Measurements from ENCODE around the gene EEFSEC.
A peak's percentile ranks its signal among the peaks of the same experiment; 100 is the strongest.

EEFSEC gene

GRCh38 chr3:128424508-128425069, 271.3 kb downstream of the EEFSEC start:
- no peak overlapping the region for H3K9ac ChIP-seq (ENCODE audit: low read depth in 1 of 2, low read length in 2 of 2)
- no peaks in the 10 kb centered on the region for H3K9me3 ChIP-seq (ENCODE audit: control insufficient read depth in 1 of 2, low read length in 2 of 2)
- H3K27me3 ChIP-seq (ENCODE audit: control insufficient read depth in 1 of 2, insufficient read depth in 2 of 2, low read length in 2 of 2): peaks cover 0 to 8% of the 10 kb centered on the region in 2 donors
- H3K4me3 ChIP-seq (ENCODE audit: low read depth in 1 of 2, low read length in 2 of 2): no peak overlapping the region
- H3K4me1 ChIP-seq (ENCODE audit: control insufficient read depth in 1 of 2, insufficient read depth in 2 of 2, low read length in 2 of 2): peaks cover 0 to 3% of the 10 kb centered on the region in 2 donors
- H3K27ac ChIP-seq (ENCODE audit: low read depth, low read length): no peak overlapping the region
- no peaks in the 10 kb centered on the region for H3K36me3 ChIP-seq (ENCODE audit: control insufficient read depth in 1 of 2, insufficient read depth in 2 of 2, low read length in 2 of 2)

- Histone ChIP-seq H3K27ac (ENCODE audit: low read depth, low read length) (no peak overlapping the region), H3K36me3 (ENCODE audit: control insufficient read depth in 1 of 2, insufficient read depth in 2 of 2, low read length in 2 of 2) (no peaks in the 10 kb centered on the region), H3K27me3 (ENCODE audit: control insufficient read depth in 1 of 2, insufficient read depth in 2 of 2, low read length in 2 of 2) (peaks cover 0 to 12% of the 10 kb centered on the region in 2 donors), H3K4me1 (ENCODE audit: control insufficient read depth in 1 of 2, insufficient read depth in 2 of 2, low read length in 2 of 2) (peaks cover 0 to 3% of the 10 kb centered on the region in 2 donors), H3K9ac (ENCODE audit: low read depth in 1 of 2, low read length in 2 of 2) (no peak overlapping the region), H3K4me3 (ENCODE audit: low read depth in 1 of 2, low read length in 2 of 2) (no peak overlapping the region), H3K9me3 (ENCODE audit: control insufficient read depth in 1 of 2, low read length in 2 of 2) (no peaks in the 10 kb centered on the region)
Observed at GRCh38 chr3:128425142-128425845, 272.0 kb downstream of the EEFSEC start.

- H3K27me3 ChIP-seq (ENCODE audit: control insufficient read depth in 1 of 2, insufficient read depth in 2 of 2, low read length in 2 of 2): peaks cover 3 to 12% of the 10 kb centered on the region in 2 donors
- H3K4me1 ChIP-seq (ENCODE audit: control insufficient read depth in 1 of 2, insufficient read depth in 2 of 2, low read length in 2 of 2): peaks cover 0 to 3% of the 10 kb centered on the region in 2 donors
- peak overlapping the region in 1 of 2 donors; percentile 1 for H3K4me3 ChIP-seq (ENCODE audit: low read depth in 1 of 2, low read length in 2 of 2)
- H3K9ac ChIP-seq (ENCODE audit: low read depth in 1 of 2, low read length in 2 of 2): no peak overlapping the region
- H3K9me3 ChIP-seq (ENCODE audit: control insufficient read depth in 1 of 2, low read length in 2 of 2): no peaks in the 10 kb centered on the region
- H3K36me3 ChIP-seq (ENCODE audit: control insufficient read depth in 1 of 2, insufficient read depth in 2 of 2, low read length in 2 of 2): no peaks in the 10 kb centered on the region
- no peak overlapping the region for H3K27ac ChIP-seq (ENCODE audit: low read depth, low read length)
Observed at GRCh38 chr3:128425846-128426127, 272.5 kb downstream of the EEFSEC start.

GRCh38 chr3:128426128-128426921, 273.0 kb downstream of the EEFSEC start:
- Histone ChIP-seq H3K9me3 (ENCODE audit: control insufficient read depth in 1 of 2, low read length in 2 of 2) (no peaks in the 10 kb centered on the region), H3K27me3 (ENCODE audit: control insufficient read depth in 1 of 2, insufficient read depth in 2 of 2, low read length in 2 of 2) (peaks cover 4 to 12% of the 10 kb centered on the region in 2 donors), H3K4me3 (ENCODE audit: low read depth in 1 of 2, low read length in 2 of 2) (peak overlapping the region; percentile 1 to 40), H3K9ac (ENCODE audit: low read depth in 1 of 2, low read length in 2 of 2) (no peak overlapping the region), H3K4me1 (ENCODE audit: control insufficient read depth in 1 of 2, insufficient read depth in 2 of 2, low read length in 2 of 2) (peaks cover 0 to 3% of the 10 kb centered on the region in 2 donors), H3K36me3 (ENCODE audit: control insufficient read depth in 1 of 2, insufficient read depth in 2 of 2, low read length in 2 of 2) (no peaks in the 10 kb centered on the region), H3K27ac (ENCODE audit: low read depth, low read length) (no peak overlapping the region)

- Histone ChIP-seq H3K36me3 (ENCODE audit: control insufficient read depth in 1 of 2, insufficient read depth in 2 of 2, low read length in 2 of 2) (no peaks in the 10 kb centered on the region), H3K27me3 (ENCODE audit: control insufficient read depth in 1 of 2, insufficient read depth in 2 of 2, low read length in 2 of 2) (peaks cover 14 to 22% of the 10 kb centered on the region in 2 donors), H3K4me1 (ENCODE audit: control insufficient read depth in 1 of 2, insufficient read depth in 2 of 2, low read length in 2 of 2) (peaks cover 0 to 3% of the 10 kb centered on the region in 2 donors), H3K4me3 (ENCODE audit: low read depth in 1 of 2, low read length in 2 of 2) (no peak overlapping the region), H3K9me3 (ENCODE audit: control insufficient read depth in 1 of 2, low read length in 2 of 2) (no peaks in the 10 kb centered on the region), H3K9ac (ENCODE audit: low read depth in 1 of 2, low read length in 2 of 2) (no peak overlapping the region), H3K27ac (ENCODE audit: low read depth, low read length) (no peak overlapping the region)
Observed at GRCh38 chr3:128427175-128427857, 274.0 kb downstream of the EEFSEC start.

GRCh38 chr3:128427872-128428822, 274.9 kb downstream of the EEFSEC start:
- H3K9me3 ChIP-seq (ENCODE audit: control insufficient read depth in 1 of 2, low read length in 2 of 2): no peaks in the 10 kb centered on the region
- no peak overlapping the region for H3K4me3 ChIP-seq (ENCODE audit: low read depth in 1 of 2, low read length in 2 of 2)
- no peak overlapping the region for H3K27ac ChIP-seq (ENCODE audit: low read depth, low read length)
- H3K36me3 ChIP-seq (ENCODE audit: control insufficient read depth in 1 of 2, insufficient read depth in 2 of 2, low read length in 2 of 2): no peaks in the 10 kb centered on the region
- peaks cover 18 to 27% of the 10 kb centered on the region in 2 donors for H3K27me3 ChIP-seq (ENCODE audit: control insufficient read depth in 1 of 2, insufficient read depth in 2 of 2, low read length in 2 of 2)
- peaks cover 0 to 3% of the 10 kb centered on the region in 2 donors for H3K4me1 ChIP-seq (ENCODE audit: control insufficient read depth in 1 of 2, insufficient read depth in 2 of 2, low read length in 2 of 2)
- no peak overlapping the region for H3K9ac ChIP-seq (ENCODE audit: low read depth in 1 of 2, low read length in 2 of 2)

- peaks cover 29 to 38% of the 10 kb centered on the region in 2 donors for H3K27me3 ChIP-seq (ENCODE audit: control insufficient read depth in 1 of 2, insufficient read depth in 2 of 2, low read length in 2 of 2)
- H3K9me3 ChIP-seq (ENCODE audit: control insufficient read depth in 1 of 2, low read length in 2 of 2): no peaks in the 10 kb centered on the region
- H3K4me3 ChIP-seq (ENCODE audit: low read depth in 1 of 2, low read length in 2 of 2): no peak overlapping the region
- peaks cover 0 to 3% of the 10 kb centered on the region in 2 donors for H3K4me1 ChIP-seq (ENCODE audit: control insufficient read depth in 1 of 2, insufficient read depth in 2 of 2, low read length in 2 of 2)
- H3K9ac ChIP-seq (ENCODE audit: low read depth in 1 of 2, low read length in 2 of 2): no peak overlapping the region
- H3K36me3 ChIP-seq (ENCODE audit: control insufficient read depth in 1 of 2, insufficient read depth in 2 of 2, low read length in 2 of 2): no peaks in the 10 kb centered on the region
- H3K27ac ChIP-seq (ENCODE audit: low read depth, low read length): no peak overlapping the region
Observed at GRCh38 chr3:128429275-128429674, 276.0 kb downstream of the EEFSEC start.

GRCh38 chr3:128429751-128430150, 276.5 kb downstream of the EEFSEC start:
- H3K27ac ChIP-seq (ENCODE audit: low read depth, low read length): no peak overlapping the region
- H3K4me3 ChIP-seq (ENCODE audit: low read depth in 1 of 2, low read length in 2 of 2): no peak overlapping the region
- peaks cover 0 to 3% of the 10 kb centered on the region in 2 donors for H3K4me1 ChIP-seq (ENCODE audit: control insufficient read depth in 1 of 2, insufficient read depth in 2 of 2, low read length in 2 of 2)
- H3K9ac ChIP-seq (ENCODE audit: low read depth in 1 of 2, low read length in 2 of 2): no peak overlapping the region
- H3K36me3 ChIP-seq (ENCODE audit: control insufficient read depth in 1 of 2, insufficient read depth in 2 of 2, low read length in 2 of 2): no peaks in the 10 kb centered on the region
- H3K27me3 ChIP-seq (ENCODE audit: control insufficient read depth in 1 of 2, insufficient read depth in 2 of 2, low read length in 2 of 2): peaks cover 29 to 38% of the 10 kb centered on the region in 2 donors
- no peaks in the 10 kb centered on the region for H3K9me3 ChIP-seq (ENCODE audit: control insufficient read depth in 1 of 2, low read length in 2 of 2)

- H3K27ac ChIP-seq (ENCODE audit: low read depth, low read length): no peak overlapping the region
- H3K27me3 ChIP-seq (ENCODE audit: control insufficient read depth in 1 of 2, insufficient read depth in 2 of 2, low read length in 2 of 2): peaks cover 29 to 42% of the 10 kb centered on the region in 2 donors
- no peaks in the 10 kb centered on the region for H3K36me3 ChIP-seq (ENCODE audit: control insufficient read depth in 1 of 2, insufficient read depth in 2 of 2, low read length in 2 of 2)
- H3K4me3 ChIP-seq (ENCODE audit: low read depth in 1 of 2, low read length in 2 of 2): no peak overlapping the region
- H3K9me3 ChIP-seq (ENCODE audit: control insufficient read depth in 1 of 2, low read length in 2 of 2): no peaks in the 10 kb centered on the region
- H3K4me1 ChIP-seq (ENCODE audit: control insufficient read depth in 1 of 2, insufficient read depth in 2 of 2, low read length in 2 of 2): peaks cover 0 to 3% of the 10 kb centered on the region in 2 donors
- H3K9ac ChIP-seq (ENCODE audit: low read depth in 1 of 2, low read length in 2 of 2): no peak overlapping the region
Observed at GRCh38 chr3:128430301-128430700, 277.0 kb downstream of the EEFSEC start.
